ENCODE results near the gene UGT2B17. TPM values are rescaled to one million over a fixed set of nuclear protein-coding genes. Genes with fewer than 3 reads are reported as not detected.

The UGT2B17 gene
- total and polyA plus RNA-seq, 2 of the 4 experiments (the other 2 are of a cell fraction): not detected

GRCh38 chr4:68498413-68499007 is 77.6 kb downstream of the UGT2B17 start:
- H2AFZ ChIP-seq (replicated peaks; ENCODE audit: low read length, poor library complexity): no peak overlapping the region
- in situ Hi-C loops (cut with MboI; ENCODE audit: low sequenced_read_pairs): no loop called here
- no peak overlapping the region for H3K4me2 ChIP-seq (ENCODE audit: low read depth, low read length)
- no peak overlapping the region for H2BK15ac ChIP-seq (ENCODE audit: low read depth, low read length)
- no peak overlapping the region for H3K27ac ChIP-seq (ENCODE audit: insufficient read depth, low read length)
- no peaks in the 10 kb centered on the region for H3K4me1 ChIP-seq (ENCODE audit: control insufficient read depth, insufficient read depth, low read length)
- H3K9ac ChIP-seq (ENCODE audit: low read depth, low read length): no peak overlapping the region
- H3K4me3 ChIP-seq (ENCODE audit: insufficient read depth, low read depth, low read length): no peak overlapping the region
- no peaks in the 10 kb centered on the region for H3K36me3 ChIP-seq (ENCODE audit: control insufficient read depth, insufficient read depth, low read length)
- no CpG with 5 or more reads among the region's 5 CpGs for WGBS, 2 experiments (ENCODE audit: extremely low coverage in 2 of 2, insufficient read length in 1 of 2)
- no peak overlapping the region for H3K14ac ChIP-seq (replicated peaks; ENCODE audit: low read depth, low read length)
- no peak overlapping the region for H3K18ac ChIP-seq (ENCODE audit: low read depth, low read length)
- dilution Hi-C loops (cut with HindIII; ENCODE audit: low sequenced_read_pairs, unreplicated experiment): no loop called here
- H3K23ac ChIP-seq (ENCODE audit: low read depth, low read length): no peak overlapping the region
- no peak overlapping the region for H2BK120ac ChIP-seq (ENCODE audit: low read depth, low read length)
- no peak overlapping the region for H2AK5ac ChIP-seq (ENCODE audit: low read depth, low read length)
- H4K5ac ChIP-seq (ENCODE audit: low read depth, low read length): no peak overlapping the region
- no peak overlapping the region for H4K91ac ChIP-seq (ENCODE audit: insufficient read depth, low read depth, low read length)
- peak; percentile 62 for DNase-seq
- ChIA-PET POLR2A (ENCODE audit: unreplicated experiment) (interaction anchor here (0.6 kb wide), 1 partner anchor 473 kb away, joined by 4 read pairs; no protein-coding TSS in a partner anchor), CTCF (interaction anchor here (0.8 to 1.1 kb wide), 4 partner anchors 132 to 678 kb away, joined by 3 to 4 read pairs (median 3); no protein-coding TSS in a partner anchor)
- intact Hi-C loops (cut with micrococcal nuclease): loop anchor here (1.0 to 10.0 kb wide), 4 partner anchors 226 to 1386 kb away; no protein-coding TSS in a partner anchor
- TF ChIP-seq MAZ (IDR thresholded peaks at IDR 0.05; ENCODE audit: borderline replicate concordance, low read depth, low read length) (no peak), USF2 (IDR thresholded peaks at IDR 0.05; ENCODE audit: low read depth, low read length) (no peak), RFX5 (IDR thresholded peaks at IDR 0.05; ENCODE audit: low read depth, low read length) (no peak), SMC3 (IDR thresholded peaks at IDR 0.05; ENCODE audit: low read depth, low read length) (peak; percentile 85), MXI1 (IDR thresholded peaks at IDR 0.05; ENCODE audit: borderline replicate concordance, low read depth, low read length) (no peak), CTCF (conservative IDR thresholded peaks at IDR 0.05; ENCODE audit: low read depth, low read length) (peak; percentile 88), MAFK (IDR thresholded peaks at IDR 0.05; ENCODE audit: low read depth, low read length) (no peak), RAD21 (IDR thresholded peaks at IDR 0.05; ENCODE audit: low read length) (peak; percentile 88)
- no peak overlapping the region for H2BK20ac ChIP-seq (ENCODE audit: low read depth, low read length)
- no peak overlapping the region for H3K4ac ChIP-seq (ENCODE audit: low read depth, low read length)
- no peaks in the 10 kb centered on the region for H3K79me1 ChIP-seq (ENCODE audit: low read depth in 1 of 2, low read length in 2 of 2)
- no peaks in the 10 kb centered on the region for H3K27me3 ChIP-seq (ENCODE audit: control insufficient read depth, insufficient read depth, low read length)
- H4K20me1 ChIP-seq (ENCODE audit: insufficient read depth, low read length): no peaks in the 10 kb centered on the region
- H3K9me1 ChIP-seq (ENCODE audit: insufficient read depth, low read length): no peaks in the 10 kb centered on the region
- no peaks in the 10 kb centered on the region for H3K9me3 ChIP-seq (ENCODE audit: control insufficient read depth, insufficient read depth, low read length)
- no peak overlapping the region for H2AK9ac ChIP-seq (replicated peaks; ENCODE audit: low read depth, low read length, poor library complexity)
- no peak overlapping the region for H2BK5ac ChIP-seq (ENCODE audit: low read depth, low read length, poor library complexity, severe bottlenecking)
- ATAC-seq (ENCODE audit: low read depth): peak; percentile 96
- H4K8ac ChIP-seq (ENCODE audit: low read depth in 2 of 2, low read length in 2 of 2): no peak overlapping the region
- no TSS peak for BruUV-seq (replicated peaks)
- H3K56ac ChIP-seq (ENCODE audit: extremely low read depth, insufficient read depth, low read length): no peak overlapping the region
